GM18526 (cell line): ENCODE data around the gene IVD.

Experiments used
- POLR2A ChIP-seq: IDR thresholded peaks from 3 replicates; pipeline ENCODE4 v1.6.1; 2011; ENCODE audit not compliant: insufficient read length; ENCODE audit errors: extremely low read depth

Gene IVD

DNA sequence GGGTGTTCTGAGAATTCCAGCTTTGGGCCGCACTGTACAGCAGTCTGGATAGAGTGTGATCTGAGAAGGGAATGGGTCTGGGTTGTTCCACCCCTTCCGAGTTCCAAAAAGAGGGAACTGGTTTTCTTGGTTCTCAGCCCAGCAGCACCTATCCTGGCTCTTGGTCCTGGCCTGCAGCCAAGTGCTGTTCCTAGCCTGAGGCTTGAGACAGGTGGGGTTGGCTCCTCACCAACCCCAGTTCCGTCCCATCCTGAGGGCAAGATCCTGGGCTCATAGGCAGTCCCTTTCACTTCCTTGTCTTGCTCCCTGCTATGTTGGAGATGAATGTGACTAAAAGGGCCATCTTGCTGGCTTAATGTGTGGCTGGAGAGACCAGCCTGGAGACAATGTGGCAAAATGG lies 15.2 kb downstream of the IVD start:
- TF ChIP-seq POLR2A: no peak

DNA sequence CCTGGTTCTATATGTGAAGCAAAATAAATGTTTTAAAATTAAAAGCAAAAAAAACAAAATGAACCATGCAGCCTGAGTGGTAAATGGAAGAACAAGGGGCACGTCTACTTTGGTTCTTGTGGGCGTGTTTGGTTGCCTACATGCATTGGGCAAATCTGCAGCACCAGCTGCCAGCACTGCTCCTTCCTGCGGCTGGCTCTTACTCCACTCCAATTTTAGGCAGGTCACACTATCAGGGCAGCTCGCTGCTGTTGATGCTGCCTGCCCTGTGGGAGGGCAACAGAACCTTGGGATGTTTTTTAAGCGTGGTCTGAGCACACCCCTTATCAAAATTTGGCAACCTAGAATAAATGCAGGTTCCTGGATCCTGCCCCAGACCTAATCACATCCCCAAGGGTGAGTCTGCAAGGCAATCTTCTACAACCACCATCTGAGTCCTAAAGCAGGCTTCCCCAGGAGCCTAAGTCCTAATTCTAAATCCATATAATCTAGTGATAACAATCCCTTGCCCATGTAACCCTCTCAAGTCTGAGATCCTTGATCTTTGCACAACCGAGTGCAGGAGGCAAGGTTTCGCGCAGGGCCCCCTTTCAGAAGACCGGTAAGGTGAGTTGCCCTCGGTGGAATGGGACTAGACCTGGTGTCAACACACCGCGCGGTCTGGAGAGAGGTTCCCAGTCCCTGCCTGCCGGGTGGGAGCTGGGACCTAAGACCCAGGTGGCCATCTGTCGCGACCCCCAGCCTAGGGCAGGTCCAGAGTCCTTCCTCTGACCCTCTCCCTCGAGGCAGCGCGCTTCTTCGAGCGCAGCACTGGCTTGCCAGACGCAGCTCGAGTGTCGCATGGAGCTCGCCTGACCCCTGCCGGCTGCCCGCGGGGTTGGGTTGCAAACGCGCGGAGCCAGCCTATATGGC lies 15.9 kb downstream of the IVD start:
- TF ChIP-seq POLR2A: peak; percentile 26

DNA sequence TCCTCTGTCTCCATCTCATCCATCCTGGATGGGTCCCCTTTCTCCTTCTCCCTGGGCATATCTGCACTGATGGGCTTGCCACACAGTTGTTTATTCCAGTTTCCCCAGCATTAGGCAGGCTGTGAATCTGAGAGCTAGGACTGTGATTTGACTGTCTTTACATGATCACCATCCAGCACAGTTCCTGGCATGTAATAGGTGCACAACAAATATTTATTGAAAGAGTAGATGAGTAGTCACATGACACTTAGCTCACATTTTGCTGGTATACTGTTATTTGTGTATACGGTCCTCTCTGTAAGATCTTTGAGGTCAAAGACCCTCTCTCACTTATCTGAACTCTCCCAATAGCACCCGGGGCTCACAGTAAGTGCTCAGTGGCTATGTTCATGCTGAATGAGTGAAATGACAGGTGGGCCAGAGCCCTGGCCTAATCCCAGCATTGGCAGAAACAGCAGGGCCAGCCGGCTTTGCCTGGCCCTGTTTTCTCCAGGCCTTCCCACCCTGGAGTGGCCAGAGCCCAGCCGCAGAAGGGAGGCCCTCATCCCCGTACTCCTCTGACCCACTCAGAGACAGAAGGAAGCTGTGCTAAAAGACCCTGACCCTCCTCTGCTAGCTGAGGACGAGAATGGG lies 19.0 kb downstream of the IVD start:
- TF ChIP-seq POLR2A: no peak

DNA sequence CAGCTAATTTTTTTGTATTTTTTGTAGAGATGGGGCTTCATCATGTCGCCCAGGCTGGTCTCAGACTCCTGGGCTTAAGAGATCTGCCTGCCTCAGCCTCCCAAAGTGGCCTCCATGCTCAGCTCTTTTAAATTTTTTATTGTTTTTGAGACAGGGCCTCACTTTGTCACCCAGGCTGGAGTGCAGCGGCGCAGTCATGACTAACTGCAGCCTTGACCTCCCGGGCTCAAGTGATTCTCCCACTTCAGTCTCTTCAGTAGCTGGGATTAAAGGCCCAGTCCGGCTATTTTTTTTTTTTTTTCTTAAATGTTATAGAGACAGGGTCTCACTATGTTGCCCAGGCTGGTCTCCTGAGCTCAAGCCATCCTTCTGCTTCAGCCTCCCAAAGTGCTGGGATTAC lies 20.1 kb downstream of the IVD start:
- no peak for TF ChIP-seq POLR2A

DNA sequence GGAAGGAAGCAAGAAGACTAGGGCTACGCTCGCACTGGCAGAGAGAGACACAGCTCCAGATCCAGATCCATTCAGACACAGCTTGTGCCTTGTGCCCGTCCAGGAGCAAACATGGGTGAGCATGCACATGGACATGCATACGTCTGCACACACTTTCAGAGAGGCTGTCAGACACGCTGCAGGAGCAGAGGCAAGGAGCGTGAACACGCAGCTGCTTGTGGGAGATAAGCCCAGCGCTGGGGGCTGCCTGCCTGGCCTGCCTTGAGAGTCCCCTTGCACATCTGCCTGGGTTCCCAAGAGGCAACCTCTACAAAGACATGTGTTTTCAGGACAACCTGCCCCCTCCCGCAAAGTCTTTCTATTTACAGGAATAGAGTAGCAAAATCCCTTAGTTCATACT lies 21.6 kb downstream of the IVD start:
- no peak for TF ChIP-seq POLR2A

DNA sequence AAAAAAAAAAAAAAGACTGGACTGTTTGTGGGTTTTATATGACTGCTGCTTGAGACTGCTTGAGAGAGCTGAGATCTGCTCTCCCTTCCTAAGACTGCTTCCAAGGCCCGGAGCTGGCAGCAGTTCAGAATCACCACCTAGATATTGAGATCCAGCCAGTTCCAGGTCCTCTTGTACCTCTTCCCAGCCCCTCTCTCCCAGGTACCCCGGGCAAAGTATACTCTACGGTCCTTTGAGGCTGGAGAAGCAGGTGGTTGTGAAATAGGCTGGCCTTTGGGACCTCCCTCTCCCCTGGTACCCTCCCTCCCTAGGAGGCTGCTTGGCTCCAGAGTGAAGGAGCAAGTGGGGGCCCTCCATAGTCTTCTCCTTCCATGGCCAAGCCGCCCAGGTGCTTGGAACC lies 22.6 kb downstream of the IVD start:
- no peak for TF ChIP-seq POLR2A

DNA sequence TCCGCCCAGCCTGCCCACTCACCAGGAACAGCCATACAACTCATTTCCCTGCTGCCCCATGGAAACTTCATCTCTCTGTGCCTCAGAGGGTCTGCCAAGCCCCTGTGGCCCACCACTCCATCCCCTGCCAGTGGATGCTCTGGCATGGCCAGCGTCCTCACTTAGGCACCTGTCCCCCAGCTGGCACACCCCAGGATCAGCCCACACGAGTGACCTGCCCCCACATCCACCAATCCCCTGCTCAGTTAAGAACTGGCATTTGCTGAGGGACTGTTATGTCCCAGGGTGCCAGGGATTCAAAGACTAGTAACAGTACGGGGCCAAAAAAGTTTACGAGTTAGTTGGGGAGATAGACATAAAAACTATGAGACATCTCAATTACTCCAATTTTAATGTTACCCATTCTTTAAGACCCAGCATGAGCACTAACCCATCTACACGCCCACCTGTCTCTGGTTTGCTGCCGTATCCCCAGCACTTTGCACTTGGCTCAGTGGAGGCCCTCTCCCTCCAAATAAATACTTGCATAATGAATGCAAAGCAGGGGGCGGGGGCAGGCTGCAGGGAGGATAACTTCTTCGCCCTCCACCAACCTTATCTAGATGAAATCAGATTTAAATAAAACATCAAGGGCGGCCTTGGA lies 23.6 kb downstream of the IVD start:
- no peak for TF ChIP-seq POLR2A

DNA sequence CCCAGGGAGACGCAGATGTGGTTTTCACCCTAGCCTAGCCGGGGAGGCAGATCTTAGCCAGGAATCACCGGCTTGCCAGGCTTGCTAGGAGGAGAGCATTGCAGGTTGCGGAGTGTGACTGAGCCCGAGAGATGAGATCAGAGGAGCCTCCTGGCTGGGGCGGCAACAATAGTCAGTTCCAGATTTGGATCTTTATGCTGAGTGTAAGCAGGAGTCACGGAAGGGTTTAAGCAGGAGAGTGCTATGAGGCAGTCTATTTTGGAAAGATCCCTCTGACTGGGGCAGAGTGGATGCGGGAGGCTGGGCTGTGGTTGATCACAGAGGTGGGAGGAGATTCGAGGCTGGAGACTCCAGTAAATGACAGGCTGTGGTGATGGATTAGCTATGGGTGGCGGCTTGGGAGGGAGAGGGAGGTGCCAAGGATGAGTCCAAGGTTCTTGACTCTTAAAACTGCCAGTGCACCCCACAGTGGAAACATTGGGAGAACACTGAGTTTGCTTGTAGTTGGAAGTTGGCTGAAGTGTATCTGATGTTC lies 24.7 kb downstream of the IVD start:
- TF ChIP-seq POLR2A: no peak

DNA sequence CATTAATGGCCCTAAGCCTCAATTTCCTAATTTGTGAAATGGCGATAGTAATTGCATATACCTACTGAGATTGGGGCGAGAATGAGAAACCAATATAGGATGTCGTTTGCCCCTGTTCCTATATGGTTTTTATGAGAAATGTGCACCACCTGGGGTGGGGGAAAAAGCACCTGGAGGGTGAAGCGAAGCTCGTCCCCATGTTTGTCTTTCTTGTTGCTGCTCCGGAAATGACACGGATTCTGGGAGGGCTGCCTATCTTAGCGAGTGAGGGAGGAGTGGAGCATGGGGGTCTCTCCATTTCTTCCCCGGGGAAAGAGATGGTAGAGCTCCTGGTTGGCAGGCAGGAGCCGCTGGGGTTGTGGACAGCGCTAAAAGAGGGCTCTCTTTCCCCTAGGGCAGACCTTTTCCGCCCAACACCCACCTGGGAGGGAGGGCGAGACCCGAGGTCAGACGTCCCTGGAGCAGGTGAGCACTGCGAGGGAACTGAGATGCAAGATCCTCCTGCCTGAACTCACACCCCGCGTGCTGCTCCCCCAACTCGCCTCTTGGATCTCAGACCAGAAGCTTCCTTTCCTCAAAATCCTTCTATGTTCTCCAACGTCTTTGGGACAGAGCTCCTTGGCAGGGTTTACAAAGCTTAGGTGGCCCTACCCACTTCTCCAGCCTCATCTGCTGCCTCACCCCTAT lies 29.6 kb downstream of the IVD start:
- TF ChIP-seq POLR2A: no peak

DNA sequence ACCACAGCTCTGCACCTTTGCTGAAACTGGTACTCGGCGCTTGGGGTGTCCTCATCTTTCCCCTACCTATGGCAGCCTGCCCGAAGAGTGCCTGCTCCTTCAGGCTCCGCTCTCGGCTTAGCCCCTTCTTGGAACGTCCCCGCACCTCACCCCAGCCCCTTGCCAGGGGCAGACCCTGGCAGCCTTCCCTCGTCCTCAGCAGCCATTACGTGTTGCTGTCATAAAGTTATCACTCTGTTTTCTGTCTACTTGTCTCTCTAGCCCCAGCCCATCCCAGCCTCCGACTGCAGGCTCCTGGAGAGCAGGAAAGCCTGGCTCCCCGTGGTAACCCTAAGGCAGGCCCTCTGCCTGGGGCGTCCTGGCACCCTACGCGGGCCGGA lies 30.1 kb downstream of the IVD start:
- no peak for TF ChIP-seq POLR2A

DNA sequence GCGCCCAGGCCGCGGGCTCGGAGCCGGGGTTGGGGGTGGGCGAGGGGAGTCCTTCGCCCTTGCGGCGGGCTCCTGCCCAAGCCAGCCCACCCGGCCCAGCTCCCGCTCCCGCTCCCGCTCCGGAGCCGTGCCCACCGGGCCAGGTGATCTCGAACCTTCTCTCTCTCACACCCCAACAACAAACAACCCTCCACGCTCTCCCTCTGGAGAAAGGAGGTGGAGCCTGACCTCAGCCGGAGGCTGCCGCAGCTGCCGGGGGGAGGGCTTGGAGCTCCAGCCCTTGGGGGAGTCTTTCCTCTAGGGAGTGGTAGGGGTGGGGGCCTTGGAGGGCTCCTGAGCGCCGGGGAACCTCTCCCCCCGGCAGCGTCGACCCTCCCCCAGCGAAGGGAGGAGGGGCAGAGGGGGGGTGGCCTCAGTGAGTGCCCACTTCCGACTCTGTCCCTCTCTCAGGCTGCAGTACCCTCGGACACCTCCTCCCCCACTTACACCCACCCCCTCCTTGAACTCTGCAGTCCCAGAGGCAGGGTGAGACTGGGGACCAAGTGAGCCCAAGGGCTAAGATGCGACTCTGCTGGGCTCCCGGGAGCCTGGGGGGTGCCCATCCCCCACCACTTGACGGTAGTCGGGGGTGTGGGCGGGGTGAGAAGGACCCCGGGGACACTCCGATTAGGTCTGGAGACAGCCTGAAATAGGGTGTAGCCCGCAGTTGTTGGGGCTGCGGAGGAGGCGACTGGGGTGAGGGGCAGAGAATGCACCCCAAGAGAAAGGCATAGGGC lies 30.7 kb downstream of the IVD start:
- no peak for TF ChIP-seq POLR2A

DNA sequence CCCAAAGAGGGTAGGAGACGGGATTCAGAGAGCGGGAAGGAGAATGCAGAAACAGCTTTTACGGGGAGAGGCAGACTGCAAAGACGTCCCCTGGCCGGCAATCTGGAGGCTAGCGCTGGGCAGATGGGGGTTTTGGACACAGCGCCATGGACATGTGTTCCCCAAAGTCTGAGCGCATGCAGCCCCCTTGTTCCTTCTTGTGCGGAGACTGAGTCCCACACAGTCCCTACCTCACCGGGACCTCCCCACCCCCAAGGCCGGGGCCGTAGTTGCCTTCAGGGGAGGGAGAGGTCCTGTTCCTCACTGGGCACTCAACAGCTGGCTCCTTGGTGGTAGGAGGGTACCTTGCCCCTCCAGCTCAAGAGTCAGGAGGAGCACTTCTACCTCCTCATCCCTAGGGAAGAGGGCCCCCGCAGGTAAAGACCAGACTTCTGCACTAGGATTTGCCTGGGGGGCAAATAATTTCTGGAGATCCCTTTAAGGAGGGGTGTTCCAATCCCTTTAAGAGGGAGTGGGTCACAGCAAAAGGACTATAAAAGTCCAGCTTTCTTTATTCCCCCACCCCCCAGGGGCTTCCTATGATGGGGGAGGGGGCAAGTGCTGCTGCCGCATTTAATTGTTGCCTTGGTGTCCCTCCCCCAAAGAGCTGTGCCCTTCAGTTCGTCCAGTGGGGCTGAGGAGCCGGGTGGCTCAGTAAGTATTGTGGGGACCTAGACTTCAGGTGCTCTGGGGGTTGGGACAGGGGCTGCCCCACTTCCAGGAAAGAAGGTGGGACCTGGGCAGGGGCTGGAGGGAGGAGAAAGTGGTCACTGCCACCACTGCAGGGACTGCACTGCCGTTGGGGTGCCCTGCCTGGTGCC lies 31.5 kb downstream of the IVD start:
- no peak for TF ChIP-seq POLR2A

DNA sequence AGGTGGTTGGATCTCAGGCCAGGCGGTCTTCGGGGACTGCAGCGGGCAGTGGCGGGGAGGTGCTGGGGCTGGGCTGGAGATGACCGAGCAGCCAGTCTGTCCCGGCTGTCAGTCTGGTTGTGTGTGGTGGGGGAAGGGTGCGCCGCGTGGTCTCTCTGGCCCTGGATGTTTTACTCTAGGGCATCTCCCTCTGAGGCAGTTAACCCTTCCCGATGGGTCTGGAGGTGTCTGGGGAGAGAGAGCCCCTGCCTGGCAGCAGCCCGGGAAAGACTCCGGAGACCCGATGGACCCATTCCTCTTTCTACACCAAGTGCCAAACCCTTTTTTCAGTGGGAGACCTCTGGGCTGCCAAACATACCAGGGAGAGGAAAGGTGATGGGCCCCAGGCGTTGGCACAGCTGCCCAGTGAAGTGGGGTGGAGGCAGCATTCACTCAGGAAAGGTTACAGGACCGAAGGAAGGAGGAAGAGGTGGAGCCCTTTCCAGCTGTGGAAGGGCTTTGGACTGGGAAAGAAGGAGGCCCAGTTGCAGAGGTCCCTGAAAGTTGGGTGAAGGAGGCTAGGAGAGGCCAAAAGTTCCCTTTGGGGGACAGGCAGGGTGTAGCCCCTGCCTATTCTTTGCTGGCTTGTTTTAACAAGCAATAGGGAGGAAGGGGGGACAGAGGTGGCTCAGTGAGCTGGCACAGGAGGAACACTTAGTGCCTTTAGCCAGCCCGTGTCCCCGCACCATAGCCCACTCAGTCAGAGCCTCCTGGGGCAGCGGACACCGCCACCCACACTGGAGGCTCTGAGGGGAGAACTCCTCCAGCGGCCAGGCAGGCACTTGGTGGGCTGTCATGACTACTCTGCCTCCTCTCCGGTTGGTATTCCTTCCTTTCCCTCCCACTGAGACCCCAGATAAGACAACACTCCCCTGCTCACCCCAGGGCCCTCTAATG lies 32.4 kb downstream of the IVD start:
- no peak for TF ChIP-seq POLR2A

DNA sequence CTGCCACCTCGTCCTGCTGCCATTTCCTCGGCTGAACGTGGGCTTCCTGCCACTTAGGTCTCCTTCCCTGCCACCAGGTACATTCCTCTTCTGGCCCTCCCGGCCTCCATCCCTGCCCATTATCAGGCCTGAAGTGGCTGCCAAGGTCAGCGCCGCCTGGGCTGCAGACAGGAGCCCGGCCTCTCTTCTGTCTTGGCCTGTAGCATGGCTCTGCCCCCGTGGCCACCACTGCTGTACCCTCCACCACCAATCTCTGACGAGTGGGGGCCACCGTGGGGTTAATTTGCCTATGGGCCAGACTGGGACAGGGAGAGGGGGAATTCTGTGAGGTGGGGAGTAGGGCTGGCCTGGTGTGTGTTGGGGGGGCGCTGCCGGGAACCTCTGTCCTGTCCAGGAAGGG lies 33.1 kb downstream of the IVD start:
- TF ChIP-seq POLR2A: no peak
